CD4-positive, alpha-beta T cell (primary cell): ENCODE results near the gene FMNL1. TPM values are rescaled to one million over a fixed set of nuclear protein-coding genes. Genes with fewer than 3 reads are reported as not detected.

ENCODE experiments used
- ATAC-seq: fragments of 200-7000 bp; cut with Tn5 transposase; one replicate; pipeline ENCODE4 v1.10.0; 2022; ENCODE audit warnings: mild to moderate bottlenecking; ENCODE audit not compliant: poor library complexity
- CTCF ChIA-PET: fragments of 350-600 bp; sonication (Branson Sonifier 250); formaldehyde crosslinking; loops from one replicate; lab custom pipeline; 2021; ENCODE audit warnings: antibody characterized with exemption, inconsistent platforms; lab: Charles Lee
- POLR2A ChIA-PET: fragments of 350-600 bp; sonication (Branson Sonifier 250); formaldehyde crosslinking; loops from one replicate; lab custom pipeline; 2021; ENCODE audit warnings: antibody characterized with exemption, inconsistent platforms; lab: Charles Lee
- DNase-seq, 14 experiments: peaks; one replicate each; pipeline ENCODE4 v3.0.0-alpha.2; 2013 to 2020; ENCODE audit warnings: mixed read lengths in 2 of 14
- H3K27ac ChIP-seq, 2 donors: one replicate each; pipeline versions ENCODE4 v1.5.1 to v1.7.0; 2013; ENCODE audit warnings: low read length in 2 of 2, low read depth in 1 of 2, mild to moderate bottlenecking in 1 of 2
- H3K27me3 ChIP-seq, 2 experiments: 1 replicate in 1 of 2; 2 replicates in 1 of 2; pipeline versions ENCODE4 v1.6.1 to v1.7.0; 2013; ENCODE audit warnings: low read length in 2 of 2, control low read depth in 1 of 2, mild to moderate bottlenecking in 1 of 2, moderate library complexity in 1 of 2; ENCODE audit not compliant: insufficient read depth in 2 of 2, control insufficient read depth in 1 of 2
- H3K36me3 ChIP-seq: one replicate; pipeline ENCODE4 v1.6.1; 2013; ENCODE audit warnings: low read length, control low read depth; ENCODE audit not compliant: insufficient read depth
- H3K4me1 ChIP-seq: one replicate; pipeline ENCODE4 v1.6.1; 2013; ENCODE audit warnings: low read length, control low read depth; ENCODE audit not compliant: insufficient read depth
- H3K4me3 ChIP-seq: one replicate; pipeline ENCODE4 v1.5.1; 2013; ENCODE audit warnings: mild to moderate bottlenecking, low read length, moderate library complexity
- H3K9me3 ChIP-seq, 2 experiments: 1 replicate in 1 of 2; 2 replicates in 1 of 2; pipeline versions ENCODE4 v1.6.1 to v1.7.0; 2013; ENCODE audit warnings: low read length in 2 of 2, mild to moderate bottlenecking in 2 of 2, control low read depth in 1 of 2, moderate library complexity in 1 of 2; ENCODE audit not compliant: control insufficient read depth in 1 of 2, insufficient read depth in 1 of 2
- H3K27ac Mint-ChIP-seq: one replicate; pipeline ENCODE4 v1.8.0; 2020; ENCODE audit warnings: mixed read lengths
- H3K27me3 Mint-ChIP-seq: one replicate; pipeline ENCODE4 v1.8.0; 2021; ENCODE audit warnings: mixed read lengths
- H3K36me3 Mint-ChIP-seq: one replicate; pipeline ENCODE4 v1.8.0; 2021; ENCODE audit warnings: low read depth, mixed read lengths
- H3K4me1 Mint-ChIP-seq: one replicate; pipeline ENCODE4 v1.8.0; 2021; ENCODE audit warnings: low read depth, mixed read lengths
- H3K4me3 Mint-ChIP-seq: one replicate; pipeline ENCODE4 v1.8.0; 2020; ENCODE audit warnings: mild to moderate bottlenecking, mixed read lengths
- H3K9me3 Mint-ChIP-seq: one replicate; pipeline ENCODE4 v1.8.0; 2020; ENCODE audit warnings: mixed read lengths
- CTCF ChIP-seq: fragments of 200-600 bp; IDR thresholded peaks from one replicate; pipeline ENCODE4 v1.8.0; 2022; ENCODE audit warnings: antibody characterized with exemption, mild to moderate bottlenecking
- intact Hi-C, 2 experiments: fragments of 100-400 bp; cut with DNase I in 1 of 2; cut with micrococcal nuclease in 1 of 2; formaldehyde crosslinking; loops; one replicate each; pipeline versions ENCODE4 v1.15.1 to v1.9.0; 2023 to 2025; cut with DNase I, micrococcal nuclease
- total RNA-seq, 174 experiments: library from RNA in 2 of 174; stranded (reverse) in 2 of 174; gene quantifications; one replicate each; pipeline ENCODE4 v1.2.3 and lab custom pipeline; 2021 to 2026

The FMNL1 gene
- total RNA-seq, 2 experiments from 2014 or later = 378 to 387 TPM

DNA sequence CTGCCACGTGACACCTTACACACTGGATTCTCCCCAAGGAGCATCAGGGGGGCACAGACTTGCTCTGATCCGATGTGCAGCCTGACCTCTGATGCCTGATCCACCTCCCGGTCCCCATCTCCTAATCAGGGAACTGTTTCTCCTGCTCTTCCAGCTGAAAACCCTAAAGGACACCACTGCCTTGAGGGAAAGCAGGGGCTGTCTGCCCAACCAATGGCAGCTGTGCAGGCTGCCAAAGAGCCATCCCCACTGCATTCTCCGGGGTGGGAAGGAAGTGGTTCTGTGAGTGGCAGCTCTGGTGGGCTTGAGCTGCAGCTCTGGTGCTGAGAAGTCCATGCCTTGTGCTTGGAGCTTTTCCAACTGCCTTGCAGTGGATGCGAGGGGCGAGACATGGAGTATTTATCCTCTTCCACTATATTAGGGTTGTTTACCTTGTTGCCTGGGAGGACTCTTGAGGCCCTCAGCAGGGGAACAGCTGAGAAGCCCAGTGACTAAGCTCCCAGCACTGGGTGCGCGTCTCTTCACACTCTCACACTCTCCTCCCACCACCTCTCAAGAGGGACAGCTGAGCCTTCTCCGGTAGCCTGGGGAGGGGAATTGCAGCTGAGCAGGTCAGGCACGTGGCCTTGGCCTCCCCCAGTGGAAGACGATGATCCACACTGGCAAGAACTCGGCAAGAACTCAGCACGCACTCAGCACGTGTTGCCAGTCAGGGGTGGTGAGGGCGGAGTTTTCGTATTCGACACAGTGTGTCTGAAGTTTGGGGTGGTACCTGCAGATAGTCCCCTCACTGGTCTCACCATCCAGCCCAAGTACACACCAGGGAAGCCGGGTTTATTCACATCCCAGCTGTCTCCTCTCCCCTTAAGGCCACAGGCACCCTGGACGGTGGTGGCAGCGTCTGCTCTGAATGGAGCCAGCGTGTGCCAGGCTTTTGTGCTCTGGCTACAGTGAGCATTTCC lies 61.3 kb downstream of the FMNL1 start:
- no peak overlapping the region for H3K4me3 ChIP-seq

GRCh38 chr17:45283711-45284110 lies 62.0 kb downstream of the FMNL1 start:
- no peaks in the 10 kb centered on the region for H3K4me1 Mint-ChIP-seq
- no peak for DNase-seq
- H3K36me3 ChIP-seq = peaks cover 62% of the 10 kb centered on the region

More for the DNA sequence above, 61.3 kb downstream of the FMNL1 start:
- H3K4me1 ChIP-seq = peaks cover 4% of the 10 kb centered on the region
- intact Hi-C loops = no loop called here
- no peak overlapping the region for H3K27ac ChIP-seq
- TF ChIP-seq CTCF = no peak
- peaks cover 71% of the 10 kb centered on the region for H3K36me3 Mint-ChIP-seq
- H3K27ac Mint-ChIP-seq = peak overlapping the region; percentile 27
- no peaks in the 10 kb centered on the region for H3K27me3 Mint-ChIP-seq
- no peaks in the 10 kb centered on the region for H3K9me3 ChIP-seq
- H3K36me3 ChIP-seq = peaks cover 56% of the 10 kb centered on the region
- no peak for DNase-seq
- POLR2A ChIA-PET = interaction anchor here (0.7 to 1.5 kb wide), 2 partner anchors 28 to 34 kb away, joined by 3 read pairs; partner anchors contain the start of gene MAP3K14
- no peaks in the 10 kb centered on the region for H3K9me3 Mint-ChIP-seq
- ATAC-seq = no peak
- H3K4me1 Mint-ChIP-seq = peaks cover 2% of the 10 kb centered on the region
- H3K27me3 ChIP-seq = no peaks in the 10 kb centered on the region
- CTCF ChIA-PET = interaction anchor here (0.8 to 1.8 kb wide), 4 partner anchors 64 to 103 kb away, joined by 3 to 6 read pairs (median 5); no protein-coding TSS in a partner anchor
- no peak overlapping the region for H3K4me3 Mint-ChIP-seq

More at GRCh38 chr17:45283711-45284110, 62.0 kb downstream of the FMNL1 start:
- no peak overlapping the region for H3K27ac ChIP-seq
- no peaks in the 10 kb centered on the region for H3K27me3 Mint-ChIP-seq
- ChIA-PET POLR2A (interaction anchor here (0.6 to 1.0 kb wide), 2 partner anchors 33 to 136 kb away, joined by 3 to 4 read pairs; partner anchors contain the start of genes HEXIM1 and MAP3K14), CTCF (interaction anchor here (0.7 to 1.8 kb wide), 7 partner anchors 12 to 104 kb away, joined by 3 to 9 read pairs (median 4); partner anchors contain the start of gene MAP3K14)
- H3K4me3 Mint-ChIP-seq = no peak overlapping the region
- no peak for ATAC-seq
- H3K27me3 ChIP-seq = no peaks in the 10 kb centered on the region
- no peak overlapping the region for H3K4me3 ChIP-seq
- intact Hi-C loops = no loop called here
- H3K36me3 Mint-ChIP-seq = peaks cover 74% of the 10 kb centered on the region
- no peaks in the 10 kb centered on the region for H3K9me3 Mint-ChIP-seq
- TF ChIP-seq CTCF = no peak
- peaks cover 4% of the 10 kb centered on the region for H3K4me1 ChIP-seq
- H3K9me3 ChIP-seq = no peaks in the 10 kb centered on the region
- H3K27ac Mint-ChIP-seq = peak overlapping the region; percentile 49
